Measurements from ENCODE around the gene CTNNA2. TPM values are rescaled to one million over a fixed set of nuclear protein-coding genes. Genes with fewer than 3 reads are reported as not detected.

Gene CTNNA2
- total and polyA plus RNA-seq, 9 of the 15 experiments (the other 6 are each of a cell fraction or from before 2014, with no cell fraction given), result 0.03 to 0.40 (median 0.15) TPM

DNA sequence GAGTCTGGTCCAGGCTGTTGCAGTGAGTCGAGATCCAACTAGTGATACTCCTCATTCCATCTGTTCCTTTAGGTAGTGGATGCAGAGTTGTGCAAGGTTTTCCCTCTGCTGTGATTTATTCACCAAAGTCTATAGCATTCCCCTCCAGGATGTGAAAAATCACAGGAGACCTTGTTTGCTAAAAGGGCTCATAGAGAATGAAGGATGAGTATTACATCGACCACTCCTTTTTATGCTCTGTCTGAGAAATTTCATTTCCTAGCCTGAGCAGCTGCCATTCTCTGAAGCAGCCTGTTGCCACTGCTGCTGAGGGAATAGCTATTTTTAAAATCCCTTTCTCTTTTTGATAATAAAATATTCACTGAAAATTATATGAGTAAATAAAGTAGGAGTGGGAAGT lies 925.8 kb downstream of the CTNNA2 start:
- FAIRE-seq (no peak), DNase-seq (ENCODE audit: extremely low read depth in 1 of 4, low spot score in 3 of 4) (no peak), ATAC-seq (no peak)
- no peaks in the 10 kb centered on the region for H3K4me1 ChIP-seq (replicated peaks in 1 of 2; ENCODE audit: control insufficient read depth in 2 of 2, insufficient read depth in 2 of 2, low read length in 2 of 2)
- ChIA-PET CTCF (ENCODE audit: low intra/inter-chr PET ratio) (no interaction called here), POLR2A (no interaction called here)
- TF ChIP-seq MAFF (IDR thresholded peaks at IDR 0.05; ENCODE audit: low read length), result no peak
- TF ChIP-seq ZNF41 (CRISPR knock-in tag; conservative IDR thresholded peaks at IDR 0.05), result no peak
- H3K9me3 ChIP-seq (replicated peaks; ENCODE audit: control insufficient read depth, insufficient read depth, low read depth, low read length), result no peaks in the 10 kb centered on the region
- in situ Hi-C loops (cut with MboI) (no loop called here), intact Hi-C loops (cut with micrococcal nuclease) (loop anchor here (5.0 kb wide), 1 partner anchor 366 kb away; no protein-coding TSS in a partner anchor)
- H3K79me2 ChIP-seq (ENCODE audit: control insufficient read depth, insufficient read depth, low read length), result no peaks in the 10 kb centered on the region
- H3K9ac ChIP-seq (ENCODE audit: insufficient read depth in 1 of 2, low read depth in 2 of 2, low read length in 2 of 2), result no peak overlapping the region
- no TSS peak for BruUV-seq (replicated peaks)
- no peaks in the 10 kb centered on the region for H3K36me3 ChIP-seq (ENCODE audit: control insufficient read depth, insufficient read depth, low read length)
- H2AFZ ChIP-seq (ENCODE audit: low read depth, low read length), result no peak overlapping the region
- 4% methylated on average over 2 of the region's 2 CpGs for WGBS (ENCODE audit: insufficient coverage, low coverage, missing lambda C conversion rate)
- H3K27ac ChIP-seq (ENCODE audit: extremely low read depth, low read depth, low read length), result no peak overlapping the region
- no peak overlapping the region for H3K4me2 ChIP-seq (ENCODE audit: insufficient read depth, low read length)
- no peak overlapping the region for H3K4me3 ChIP-seq
- no peaks in the 10 kb centered on the region; a peak in 1 of 5 replicates for H3K27me3 ChIP-seq (ENCODE audit: control insufficient read depth in 2 of 2, insufficient read depth in 2 of 2, low read length in 2 of 2)
- no peaks in the 10 kb centered on the region for H3K9me1 ChIP-seq (ENCODE audit: control insufficient read depth, insufficient read depth, low read length)
- H4K20me1 ChIP-seq (replicated peaks; ENCODE audit: control insufficient read depth, insufficient read depth, low read length), result no peaks in the 10 kb centered on the region

DNA sequence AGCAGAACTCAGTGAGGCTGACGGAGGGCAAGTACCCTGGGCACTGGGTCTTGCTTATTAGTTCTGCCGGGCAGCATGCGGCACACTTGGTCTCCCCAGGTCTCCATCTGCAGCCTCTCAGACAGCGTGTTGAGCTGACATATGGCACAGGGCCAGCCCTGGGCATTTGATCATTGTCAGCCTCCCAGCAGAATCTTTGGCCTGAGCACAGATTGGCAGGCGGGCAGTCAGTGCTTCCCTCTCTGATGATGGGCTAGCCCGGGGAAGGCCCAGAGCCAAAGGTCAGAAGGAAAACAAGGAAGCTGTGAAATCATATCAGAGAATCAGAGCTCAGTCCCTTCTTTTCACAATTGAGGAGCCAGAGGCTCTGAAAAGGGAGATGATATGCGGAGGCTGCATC lies 941.8 kb downstream of the CTNNA2 start:
- Histone ChIP-seq H4K20me1 (replicated peaks; ENCODE audit: control insufficient read depth, insufficient read depth, low read length) (no peaks in the 10 kb centered on the region), H3K79me2 (ENCODE audit: control insufficient read depth, insufficient read depth, low read length) (no peaks in the 10 kb centered on the region)
- no peak for FAIRE-seq
- TF ChIP-seq ZC3H4 (CRISPR knock-in tag; IDR thresholded peaks at IDR 0.05; ENCODE audit: borderline replicate concordance) (no peak), ZNF395 (CRISPR knock-in tag; IDR thresholded peaks at IDR 0.05) (no peak), PRDM10 (IDR thresholded peaks at IDR 0.05; ENCODE audit: partially characterized antibody) (no peak), TBL1XR1 (IDR thresholded peaks at IDR 0.05; ENCODE audit: low read length in 2 of 2) (no peak), HDAC8 (tag; IDR thresholded peaks at IDR 0.05) (no peak), MEF2A (IDR thresholded peaks at IDR 0.05; ENCODE audit: control insufficient read depth, low read depth, low read length) (no peak), ZNF766 (CRISPR knock-in tag; conservative IDR thresholded peaks at IDR 0.05) (no peak)

More for the DNA sequence above, 941.8 kb downstream of the CTNNA2 start:
- Histone ChIP-seq H3K27ac (ENCODE audit: extremely low read depth, low read depth, low read length) (no peak overlapping the region), H3K4me1 (replicated peaks in 1 of 2; ENCODE audit: control insufficient read depth in 2 of 2, insufficient read depth in 2 of 2, low read length in 2 of 2) (no peaks in the 10 kb centered on the region), H3K4me2 (ENCODE audit: insufficient read depth, low read length) (no peak overlapping the region), H3K27me3 (ENCODE audit: control insufficient read depth in 2 of 2, insufficient read depth in 2 of 2, low read length in 2 of 2) (peaks cover 0 to 4% of the 10 kb centered on the region in 2 experiments; a peak in 3 of 5 replicates), H3K9ac (ENCODE audit: insufficient read depth in 1 of 2, low read depth in 2 of 2, low read length in 2 of 2) (no peak overlapping the region), H3K36me3 (ENCODE audit: control insufficient read depth, insufficient read depth, low read length) (no peaks in the 10 kb centered on the region), H2AFZ (ENCODE audit: low read depth, low read length) (no peak overlapping the region), H3K9me1 (ENCODE audit: control insufficient read depth, insufficient read depth, low read length) (no peaks in the 10 kb centered on the region), H3K4me3 (no peak overlapping the region), H3K9me3 (replicated peaks; ENCODE audit: control insufficient read depth, insufficient read depth, low read depth, low read length) (no peaks in the 10 kb centered on the region)
- BruUV-seq (replicated peaks), result no TSS peak
- no peak for DNase-seq (ENCODE audit: extremely low read depth in 1 of 4, low spot score in 3 of 4)
- in situ Hi-C loops (cut with MboI), result no loop called here
- intact Hi-C loops (cut with micrococcal nuclease), result no loop called here
- POLR2A ChIA-PET, result no interaction called here
- 4% methylated on average over 7 of the region's 7 CpGs for WGBS (ENCODE audit: insufficient coverage, low coverage, missing lambda C conversion rate)
- CTCF ChIA-PET (ENCODE audit: low intra/inter-chr PET ratio), result no interaction called here
- ATAC-seq, result no peak

Measured in K562 (cell line).